IMR-90 (cell line): ENCODE measurements around the gene DLL3.

ENCODE experiments used
- BHLHE40 ChIP-seq: fragments of 150-350 bp; IDR thresholded peaks from 2 replicates; pipeline ENCODE4 v1.6.1; 2016; ENCODE audit warnings: mild to moderate bottlenecking, low read depth, low read length
- CEBPB ChIP-seq: IDR thresholded peaks from 2 replicates; pipeline ENCODE4 v1.6.1; 2012; ENCODE audit warnings: low read depth, low read length, improper control_type of control experiment
- MAZ ChIP-seq: IDR thresholded peaks from 2 replicates; pipeline ENCODE4 v1.6.1; 2012; ENCODE audit warnings: low read depth, mild to moderate bottlenecking, low read length, improper control_type of control experiment, moderate library complexity, borderline replicate concordance
- MXI1 ChIP-seq: IDR thresholded peaks from 2 replicates; pipeline ENCODE4 v1.6.1; 2012; ENCODE audit warnings: low read depth, mild to moderate bottlenecking, low read length, moderate library complexity, borderline replicate concordance
- POLR2A ChIP-seq: IDR thresholded peaks from 2 replicates; pipeline ENCODE4 v1.6.1; 2012; ENCODE audit warnings: mild to moderate bottlenecking, low read depth, low read length
- RAD21 ChIP-seq: IDR thresholded peaks from 2 replicates; pipeline ENCODE4 v1.6.1; 2012; ENCODE audit warnings: low read length, improper control_type of control experiment
- RCOR1 ChIP-seq: IDR thresholded peaks from 2 replicates; pipeline ENCODE4 v1.6.1; 2012; ENCODE audit warnings: mild to moderate bottlenecking, low read length, improper control_type of control experiment; ENCODE audit not compliant: insufficient replicate concordance
- RFX5 ChIP-seq: IDR thresholded peaks from 2 replicates; pipeline ENCODE4 v1.8.0; 2012; ENCODE audit warnings: low read depth, mild to moderate bottlenecking, low read length, moderate library complexity
- SMC3 ChIP-seq: fragments of 150-350 bp; IDR thresholded peaks from 2 replicates; pipeline ENCODE4 v1.6.1; 2016; ENCODE audit warnings: low read depth, mild to moderate bottlenecking, antibody characterized with exemption, low read length, moderate library complexity
- TF ChIP-seq, protein P1 (sequence below): conservative IDR thresholded peaks from 2 replicates; pipeline ENCODE4 v1.5.1; 2012; ENCODE audit warnings: mild to moderate bottlenecking, low read depth, low read length, improper control_type of control experiment
- TF ChIP-seq, protein P2 (sequence below): fragments of 150-350 bp; IDR thresholded peaks from 2 replicates; pipeline ENCODE4 v1.6.1; 2017; ENCODE audit warnings: mild to moderate bottlenecking, antibody characterized with exemption, low read length, low read depth

DNA sequence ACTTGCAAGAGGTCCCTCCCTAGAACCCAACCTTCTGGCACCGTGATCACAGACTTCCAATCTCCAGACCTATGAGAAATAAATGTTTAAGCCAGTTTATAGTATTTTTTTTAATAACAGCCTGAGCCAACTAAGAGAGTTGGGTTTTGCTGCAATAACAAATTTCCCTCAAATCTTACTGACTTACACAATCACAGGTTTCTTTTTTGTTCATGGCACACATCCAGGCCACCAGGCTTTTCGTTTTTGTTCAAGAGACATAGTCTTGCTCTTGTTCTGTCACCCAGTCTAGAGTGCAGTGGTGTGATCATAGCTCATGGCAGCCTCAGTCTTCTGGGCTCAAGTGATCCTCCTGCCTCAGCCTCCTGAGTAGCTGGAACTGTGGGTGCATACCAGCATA, 14.2 kb downstream of the DLL3 start:
- TF ChIP-seq POLR2A (no peak), MAZ (no peak), RFX5 (no peak), RAD21 (no peak), CEBPB (no peak), BHLHE40 (no peak), MXI1 (no peak), RCOR1 (no peak), SMC3 (no peak)
- TF ChIP-seq, protein P1, sequence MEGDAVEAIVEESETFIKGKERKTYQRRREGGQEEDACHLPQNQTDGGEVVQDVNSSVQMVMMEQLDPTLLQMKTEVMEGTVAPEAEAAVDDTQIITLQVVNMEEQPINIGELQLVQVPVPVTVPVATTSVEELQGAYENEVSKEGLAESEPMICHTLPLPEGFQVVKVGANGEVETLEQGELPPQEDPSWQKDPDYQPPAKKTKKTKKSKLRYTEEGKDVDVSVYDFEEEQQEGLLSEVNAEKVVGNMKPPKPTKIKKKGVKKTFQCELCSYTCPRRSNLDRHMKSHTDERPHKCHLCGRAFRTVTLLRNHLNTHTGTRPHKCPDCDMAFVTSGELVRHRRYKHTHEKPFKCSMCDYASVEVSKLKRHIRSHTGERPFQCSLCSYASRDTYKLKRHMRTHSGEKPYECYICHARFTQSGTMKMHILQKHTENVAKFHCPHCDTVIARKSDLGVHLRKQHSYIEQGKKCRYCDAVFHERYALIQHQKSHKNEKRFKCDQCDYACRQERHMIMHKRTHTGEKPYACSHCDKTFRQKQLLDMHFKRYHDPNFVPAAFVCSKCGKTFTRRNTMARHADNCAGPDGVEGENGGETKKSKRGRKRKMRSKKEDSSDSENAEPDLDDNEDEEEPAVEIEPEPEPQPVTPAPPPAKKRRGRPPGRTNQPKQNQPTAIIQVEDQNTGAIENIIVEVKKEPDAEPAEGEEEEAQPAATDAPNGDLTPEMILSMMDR: no peak
- TF ChIP-seq, protein P2, sequence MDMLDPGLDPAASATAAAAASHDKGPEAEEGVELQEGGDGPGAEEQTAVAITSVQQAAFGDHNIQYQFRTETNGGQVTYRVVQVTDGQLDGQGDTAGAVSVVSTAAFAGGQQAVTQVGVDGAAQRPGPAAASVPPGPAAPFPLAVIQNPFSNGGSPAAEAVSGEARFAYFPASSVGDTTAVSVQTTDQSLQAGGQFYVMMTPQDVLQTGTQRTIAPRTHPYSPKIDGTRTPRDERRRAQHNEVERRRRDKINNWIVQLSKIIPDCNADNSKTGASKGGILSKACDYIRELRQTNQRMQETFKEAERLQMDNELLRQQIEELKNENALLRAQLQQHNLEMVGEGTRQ: no peak
